Stimulated activated CD8-positive, alpha-beta memory T cell treated with anti-CD3 and anti-CD28 coated beads, Interleukin-15, amount 100 ng/mL, for 1 hour (primary cell): ENCODE data around the gene EML4.

Experiments
- DNase-seq: peaks from one replicate; pipeline ENCODE4 v3.0.0-alpha.2; 2020; ENCODE audit warnings: low read depth

EML4 gene

GRCh38 chr2:42137125-42137841 lies 31.9 kb upstream of the EML4 start:
- DNase-seq = no peak

- DNase-seq = no peak
Measured at GRCh38 chr2:42138163-42139015, 30.8 kb upstream of the EML4 start.

- DNase-seq = no peak
Measured at GRCh38 chr2:42139101-42139500, 30.1 kb upstream of the EML4 start.

GRCh38 chr2:42140496-42140895 lies 28.7 kb upstream of the EML4 start:
- DNase-seq = no peak

GRCh38 chr2:42141687-42142546 lies 27.2 kb upstream of the EML4 start:
- DNase-seq = no peak

GRCh38 chr2:42142547-42143184 lies 26.5 kb upstream of the EML4 start:
- no peak for DNase-seq

- DNase-seq = no peak
Measured at GRCh38 chr2:42147641-42148274, 21.4 kb upstream of the EML4 start.

GRCh38 chr2:42150159-42150558 lies 19.0 kb upstream of the EML4 start:
- DNase-seq = no peak

- no peak for DNase-seq
Measured at GRCh38 chr2:42153944-42154581, 15.1 kb upstream of the EML4 start.

GRCh38 chr2:42156721-42157120 lies 12.4 kb upstream of the EML4 start:
- no peak for DNase-seq

GRCh38 chr2:42161444-42161843 lies 7.7 kb upstream of the EML4 start:
- no peak for DNase-seq

GRCh38 chr2:42163444-42164045 lies 5.6 kb upstream of the EML4 start:
- DNase-seq = no peak

- DNase-seq = no peak
Measured at GRCh38 chr2:42164046-42164445, 5.1 kb upstream of the EML4 start.

GRCh38 chr2:42164971-42165370 lies 4.2 kb upstream of the EML4 start:
- DNase-seq = no peak

- DNase-seq = no peak
Measured at GRCh38 chr2:42167458-42167857, 1.7 kb upstream of the EML4 start.

GRCh38 chr2:42168459-42169099 lies 574 bp upstream of the EML4 start:
- no peak for DNase-seq

- DNase-seq = no peak
Measured at GRCh38 chr2:42169874-42170521, 845 bp downstream of the EML4 start.

GRCh38 chr2:42170619-42171395 lies 1.7 kb downstream of the EML4 start:
- no peak for DNase-seq
